ENCODE results near the gene GABRQ. TPM values are rescaled to one million over a fixed set of nuclear protein-coding genes. Genes with fewer than 3 reads are reported as not detected.

Gene GABRQ
- under 1 TPM; 0.13 to 0.32 (median 0.20) TPM for total RNA-seq

GRCh38 chrX:152637649-152638442, at the start of gene GABRQ:
TSS of gene GABRQ (plus strand) at chrX:152637895. CDS start at chrX:152638203, 308 bp downstream.
- H3K4me3 ChIP-seq (ENCODE audit: low read depth, poor library complexity, severe bottlenecking): no peak within 1 kb of the TSS
- DNase-seq (ENCODE audit: low spot score in 2 of 2): no peak
- no peak for TF ChIP-seq POLR2A (IDR thresholded peaks at IDR 0.05)
- 29% methylated on average over 57 of the region's 64 CpGs; no CpG with 5 or more reads in 1 of the 2 donors for WGBS, 2 donors
- intact Hi-C loops (cut with DNase I; ENCODE audit: low total_unique reads): loop anchor here (5.0 to 10.0 kb wide), 2 partner anchors 813 to 886 kb away; no protein-coding TSS in a partner anchor

- no peak for DNase-seq (ENCODE audit: low spot score in 2 of 2)
- intact Hi-C loops (cut with DNase I; ENCODE audit: low total_unique reads): no loop called here
- no peak overlapping the region for H3K4me3 ChIP-seq (ENCODE audit: low read depth, poor library complexity, severe bottlenecking)
- no peak for TF ChIP-seq POLR2A (IDR thresholded peaks at IDR 0.05)
- TF ChIP-seq, protein P1, sequence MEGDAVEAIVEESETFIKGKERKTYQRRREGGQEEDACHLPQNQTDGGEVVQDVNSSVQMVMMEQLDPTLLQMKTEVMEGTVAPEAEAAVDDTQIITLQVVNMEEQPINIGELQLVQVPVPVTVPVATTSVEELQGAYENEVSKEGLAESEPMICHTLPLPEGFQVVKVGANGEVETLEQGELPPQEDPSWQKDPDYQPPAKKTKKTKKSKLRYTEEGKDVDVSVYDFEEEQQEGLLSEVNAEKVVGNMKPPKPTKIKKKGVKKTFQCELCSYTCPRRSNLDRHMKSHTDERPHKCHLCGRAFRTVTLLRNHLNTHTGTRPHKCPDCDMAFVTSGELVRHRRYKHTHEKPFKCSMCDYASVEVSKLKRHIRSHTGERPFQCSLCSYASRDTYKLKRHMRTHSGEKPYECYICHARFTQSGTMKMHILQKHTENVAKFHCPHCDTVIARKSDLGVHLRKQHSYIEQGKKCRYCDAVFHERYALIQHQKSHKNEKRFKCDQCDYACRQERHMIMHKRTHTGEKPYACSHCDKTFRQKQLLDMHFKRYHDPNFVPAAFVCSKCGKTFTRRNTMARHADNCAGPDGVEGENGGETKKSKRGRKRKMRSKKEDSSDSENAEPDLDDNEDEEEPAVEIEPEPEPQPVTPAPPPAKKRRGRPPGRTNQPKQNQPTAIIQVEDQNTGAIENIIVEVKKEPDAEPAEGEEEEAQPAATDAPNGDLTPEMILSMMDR (IDR thresholded peaks at IDR 0.05): no peak
Measured at GRCh38 chrX:152588206-152588605, 49.5 kb upstream of the GABRQ start.

- TF ChIP-seq POLR2A (IDR thresholded peaks at IDR 0.05): no peak
- TF ChIP-seq, protein P1 (IDR thresholded peaks at IDR 0.05): no peak
- DNase-seq (ENCODE audit: low spot score in 2 of 2): no peak
- intact Hi-C loops (cut with DNase I; ENCODE audit: low total_unique reads): no loop called here
- 41 to 55% methylated on average over 5 of the region's 5 CpGs for WGBS, 2 donors
- H3K4me3 ChIP-seq (ENCODE audit: low read depth, poor library complexity, severe bottlenecking): no peak overlapping the region
Measured at GRCh38 chrX:152600853-152601633, 36.7 kb upstream of the GABRQ start.

DNA sequence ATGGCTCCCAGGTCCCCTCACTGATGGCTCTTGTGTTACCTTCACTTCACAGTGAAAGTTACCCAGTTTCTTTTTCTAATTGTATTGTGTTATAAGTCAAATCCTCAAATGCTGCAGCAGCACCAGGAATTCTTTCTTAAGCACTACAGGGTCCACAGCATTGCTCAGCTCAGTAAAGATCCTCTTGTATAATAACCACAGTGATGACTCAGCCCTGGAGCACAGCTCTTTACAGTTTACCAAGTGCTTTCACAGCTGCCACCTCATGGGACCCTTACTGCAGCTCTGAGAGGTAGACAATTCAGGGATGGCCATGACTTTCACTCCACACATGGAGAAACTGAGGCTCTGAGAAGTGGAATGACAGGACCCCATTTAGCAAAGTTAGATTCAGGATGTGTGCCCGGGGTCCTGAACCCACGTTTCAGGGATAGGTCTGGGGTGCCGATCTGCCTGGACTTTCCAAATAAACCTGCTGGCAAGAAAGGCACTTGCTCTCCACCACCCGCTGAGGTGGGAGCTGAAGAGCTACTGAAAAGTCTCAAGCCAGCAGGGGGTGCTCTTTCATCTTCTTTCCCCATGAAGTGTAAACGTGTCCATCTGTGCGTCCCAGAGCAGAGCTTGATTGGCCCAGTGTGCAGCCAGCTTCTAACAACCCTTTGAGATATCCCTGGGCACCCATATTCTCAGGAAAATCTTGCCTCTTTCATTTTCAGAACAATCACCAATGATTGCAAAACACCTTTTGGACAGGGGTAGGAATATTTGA, 35.7 kb upstream of the GABRQ start:
- no peak for DNase-seq (ENCODE audit: low spot score in 2 of 2)
- H3K4me3 ChIP-seq (ENCODE audit: low read depth, poor library complexity, severe bottlenecking): no peak overlapping the region
- TF ChIP-seq, protein P1 (IDR thresholded peaks at IDR 0.05): no peak
- no peak for TF ChIP-seq POLR2A (IDR thresholded peaks at IDR 0.05)
- intact Hi-C loops (cut with DNase I; ENCODE audit: low total_unique reads): no loop called here
- 51 to 54% methylated on average over 6 of the region's 6 CpGs for WGBS, 2 donors

DNA sequence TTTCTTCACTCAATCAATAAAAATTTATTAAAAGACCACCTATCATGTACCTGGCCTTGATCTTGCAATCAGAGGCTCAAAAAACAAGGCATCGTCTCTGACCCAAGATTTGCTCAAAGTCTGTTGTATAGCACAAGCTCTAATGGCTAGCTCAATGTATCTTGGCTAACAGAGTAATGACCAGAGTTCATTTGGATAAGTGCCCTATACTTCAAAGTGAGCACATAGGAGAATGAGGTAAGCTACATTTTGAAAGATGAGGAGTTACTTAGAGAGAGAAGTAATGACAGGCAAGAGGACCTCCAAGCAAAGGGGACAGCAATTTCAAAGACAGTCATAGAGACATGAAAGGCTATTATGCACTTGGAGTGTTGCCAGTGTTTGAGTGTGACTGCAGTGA, 22.9 kb upstream of the GABRQ start:
- WGBS, 2 donors: 73 to 94% methylated on average over 1 of the region's 1 CpG
- intact Hi-C loops (cut with DNase I; ENCODE audit: low total_unique reads): no loop called here
- no peak for TF ChIP-seq POLR2A (IDR thresholded peaks at IDR 0.05)
- TF ChIP-seq, protein P1 (IDR thresholded peaks at IDR 0.05): no peak
- H3K4me3 ChIP-seq (ENCODE audit: low read depth, poor library complexity, severe bottlenecking): no peak overlapping the region
- DNase-seq (ENCODE audit: low spot score in 2 of 2): no peak
